HEK293T (cell line): Measurements from ENCODE around the gene TFEB.

Experiments used
- CTCF ChIA-PET: fragments of 350-600 bp; formaldehyde crosslinking; extraction: SDS; loops from one replicate; lab custom pipeline; 2021; ENCODE audit warnings: antibody characterized with exemption, inconsistent platforms; lab: Yijun Ruan, JAX
- POLR2A ChIA-PET: fragments of 350-600 bp; formaldehyde crosslinking; extraction: SDS; loops from one replicate; lab custom pipeline; 2020; ENCODE audit warnings: antibody characterized with exemption, inconsistent platforms; lab: Yijun Ruan, JAX
- DNase-seq: peaks from one replicate; pipeline ENCODE4 v3.0.0; 2012; ENCODE audit warnings: mixed read lengths; ENCODE audit errors: extremely low spot score
- ARNT ChIP-seq: fragments of 450-650 bp; IDR thresholded peaks from 2 replicates; pipeline ENCODE4 v1.6.1; 2017; ENCODE audit warnings: mild to moderate bottlenecking
- BHLHE40 ChIP-seq: fragments of 450-650 bp; IDR thresholded peaks from 2 replicates; pipeline ENCODE4 v1.6.1; 2016; ENCODE audit warnings: mild to moderate bottlenecking, moderate library complexity, borderline replicate concordance
- CTBP1 ChIP-seq: fragments of 450-650 bp; IDR thresholded peaks from 2 replicates; pipeline ENCODE4 v1.6.1; 2016; ENCODE audit warnings: borderline replicate concordance
- ELF4 ChIP-seq: fragments of 450-650 bp; IDR thresholded peaks from 2 replicates; pipeline ENCODE4 v1.6.1; 2017; ENCODE audit warnings: antibody characterized with exemption
- FOXA1 ChIP-seq: fragments of 450-650 bp; IDR thresholded peaks from 2 replicates; pipeline ENCODE4 v1.6.1; 2016; ENCODE audit warnings: mild to moderate bottlenecking
- FOXK2 ChIP-seq: fragments of 450-650 bp; IDR thresholded peaks from 2 replicates; pipeline ENCODE4 v1.6.1; 2016; ENCODE audit warnings: mild to moderate bottlenecking
- FOXM1 ChIP-seq: fragments of 450-650 bp; IDR thresholded peaks from 2 replicates; pipeline ENCODE4 v1.6.1; 2017; ENCODE audit warnings: mild to moderate bottlenecking, borderline replicate concordance
- HDGF ChIP-seq: fragments of 450-650 bp; IDR thresholded peaks from 2 replicates; pipeline ENCODE4 v1.6.1; 2017; ENCODE audit warnings: antibody characterized with exemption, borderline replicate concordance
- L3MBTL2 ChIP-seq: fragments of 450-650 bp; conservative IDR thresholded peaks from 2 replicates; pipeline ENCODE4 v1.6.1; 2016; ENCODE audit warnings: mild to moderate bottlenecking
- LEF1 ChIP-seq: fragments of 450-650 bp; IDR thresholded peaks from 2 replicates; pipeline ENCODE4 v1.6.1; 2017; ENCODE audit warnings: mild to moderate bottlenecking, borderline replicate concordance
- NFRKB ChIP-seq: fragments of 450-650 bp; IDR thresholded peaks from 2 replicates; pipeline ENCODE4 v1.6.1; 2016; ENCODE audit warnings: mild to moderate bottlenecking, moderate library complexity
- PKNOX1 ChIP-seq: fragments of 450-650 bp; IDR thresholded peaks from 2 replicates; pipeline ENCODE4 v1.6.1; 2016
- SP1 ChIP-seq: fragments of 450-650 bp; IDR thresholded peaks from 2 replicates; pipeline ENCODE4 v1.6.1; 2017
- SUZ12 ChIP-seq: fragments of 450-650 bp; IDR thresholded peaks from 2 replicates; pipeline ENCODE4 v1.6.1; 2016; ENCODE audit warnings: mild to moderate bottlenecking
- TARDBP ChIP-seq: fragments of 450-650 bp; IDR thresholded peaks from 2 replicates; pipeline ENCODE4 v1.6.1; 2016
- ZNF384 ChIP-seq: fragments of 450-650 bp; IDR thresholded peaks from 2 replicates; pipeline ENCODE4 v1.6.1; 2016

The TFEB gene

GRCh38 chr6:41650120-41650519 lies 85.3 kb downstream of the TFEB start:
- no peak for TF ChIP-seq FOXA1
- no peak for TF ChIP-seq LEF1
- TF ChIP-seq NFRKB = no peak
- no peak for TF ChIP-seq FOXK2
- no peak for TF ChIP-seq HDGF
- TF ChIP-seq ARNT = no peak
- no peak for TF ChIP-seq FOXM1
- no peak for TF ChIP-seq CTBP1
- TF ChIP-seq ELF4 = no peak
- TF ChIP-seq L3MBTL2 = no peak
- no peak for TF ChIP-seq SP1
- no peak for TF ChIP-seq SUZ12
- TF ChIP-seq PKNOX1 = no peak
- no peak for TF ChIP-seq BHLHE40
- no peak for TF ChIP-seq ZNF384
- TF ChIP-seq TARDBP = no peak
- POLR2A ChIA-PET = no interaction called here
- no peak for DNase-seq
- CTCF ChIA-PET = no interaction called here

GRCh38 chr6:41649596-41649995 lies 85.8 kb downstream of the TFEB start:
- no peak for DNase-seq
- TF ChIP-seq SP1 (no peak), ELF4 (no peak), FOXM1 (no peak), L3MBTL2 (no peak), HDGF (no peak), TARDBP (no peak), LEF1 (no peak), FOXA1 (no peak), NFRKB (no peak), CTBP1 (no peak), ZNF384 (no peak), FOXK2 (no peak), PKNOX1 (no peak), ARNT (no peak), SUZ12 (no peak), BHLHE40 (no peak)
- ChIA-PET CTCF (no interaction called here), POLR2A (no interaction called here)

- TF ChIP-seq FOXM1 (no peak), SP1 (no peak)
- POLR2A ChIA-PET = no interaction called here
- CTCF ChIA-PET = interaction anchor here (0.6 kb wide), 1 partner anchor 10 kb away, joined by 7 read pairs; no protein-coding TSS in a partner anchor
- DNase-seq = no peak
Measured at GRCh38 chr6:41648921-41649320, 86.5 kb downstream of the TFEB start.

GRCh38 chr6:41648070-41648585 lies 87.3 kb downstream of the TFEB start:
- CTCF ChIA-PET = interaction anchor here (0.6 kb wide), 1 partner anchor 11 kb away, joined by 7 read pairs; no protein-coding TSS in a partner anchor
- TF ChIP-seq NFRKB (no peak), SUZ12 (no peak), ARNT (no peak), FOXK2 (no peak), TARDBP (no peak), SP1 (no peak), ELF4 (no peak), FOXA1 (no peak), BHLHE40 (no peak), L3MBTL2 (no peak), LEF1 (no peak), ZNF384 (no peak), FOXM1 (no peak), HDGF (no peak), PKNOX1 (no peak), CTBP1 (no peak)
- POLR2A ChIA-PET = no interaction called here
- no peak for DNase-seq

GRCh38 chr6:41647061-41647511 lies 88.3 kb downstream of the TFEB start:
- no peak for DNase-seq
- ChIA-PET POLR2A (no interaction called here), CTCF (interaction anchor here (0.6 kb wide), 1 partner anchor 45 kb away, joined by 3 read pairs; no protein-coding TSS in a partner anchor)
- TF ChIP-seq SUZ12 (no peak), ELF4 (no peak), FOXK2 (no peak), FOXM1 (no peak), PKNOX1 (no peak), ZNF384 (no peak), FOXA1 (no peak), BHLHE40 (no peak), HDGF (no peak), CTBP1 (no peak), NFRKB (no peak), LEF1 (no peak)
